Activated CD8-positive, alpha-beta T cell treated with anti-CD3 and anti-CD28 coated beads, Interleukin-2, amount 10 ng/mL, durations not matched to agents 7 days and 5 days (primary cell): ENCODE results near the gene KLK2. TPM values are rescaled to one million over a fixed set of nuclear protein-coding genes. Genes with fewer than 3 reads are reported as not detected.

Experiments used
- ATAC-seq: fragments of 150-1000 bp; cut with Tn5 transposase; one replicate; pipeline ENCODE4 v1.10.0; 2021; ENCODE audit warnings: moderate library complexity
- CTCF ChIA-PET: fragments of 350-600 bp; sonication (Branson Sonifier 250); formaldehyde crosslinking; loops from one replicate; lab custom pipeline; 2021; ENCODE audit warnings: antibody characterized with exemption; lab: Charles Lee
- POLR2A ChIA-PET: fragments of 350-600 bp; sonication (Branson Sonifier 250); formaldehyde crosslinking; loops from one replicate; lab custom pipeline; 2021; ENCODE audit warnings: antibody characterized with exemption; lab: Charles Lee
- DNase-seq: peaks from one replicate; pipeline ENCODE4 v3.0.0-alpha.2; 2020
- H3K27ac Mint-ChIP-seq: one replicate; pipeline ENCODE4 v1.8.0; 2021; ENCODE audit warnings: mild to moderate bottlenecking, mixed read lengths
- H3K27me3 Mint-ChIP-seq: one replicate; pipeline ENCODE4 v1.8.0; 2021; ENCODE audit warnings: low read depth, mixed read lengths
- H3K36me3 Mint-ChIP-seq: one replicate; pipeline ENCODE4 v1.8.0; 2021; ENCODE audit warnings: low read depth, mixed read lengths
- H3K4me1 Mint-ChIP-seq: one replicate; pipeline ENCODE4 v1.8.0; 2021; ENCODE audit warnings: low read depth, mixed read lengths
- H3K4me3 Mint-ChIP-seq: one replicate; pipeline ENCODE4 v1.8.0; 2021; ENCODE audit warnings: mild to moderate bottlenecking, mixed read lengths
- H3K9me3 Mint-ChIP-seq: one replicate; pipeline ENCODE4 v1.8.0; 2022; ENCODE audit warnings: mixed read lengths; ENCODE audit not compliant: insufficient read depth
- total RNA-seq, 2 experiments: library from RNA; stranded (reverse); gene quantifications; one replicate each; pipeline ENCODE4 v1.2.3, GENCODE V29; 2021

The KLK2 gene
- not detected for total RNA-seq

DNA sequence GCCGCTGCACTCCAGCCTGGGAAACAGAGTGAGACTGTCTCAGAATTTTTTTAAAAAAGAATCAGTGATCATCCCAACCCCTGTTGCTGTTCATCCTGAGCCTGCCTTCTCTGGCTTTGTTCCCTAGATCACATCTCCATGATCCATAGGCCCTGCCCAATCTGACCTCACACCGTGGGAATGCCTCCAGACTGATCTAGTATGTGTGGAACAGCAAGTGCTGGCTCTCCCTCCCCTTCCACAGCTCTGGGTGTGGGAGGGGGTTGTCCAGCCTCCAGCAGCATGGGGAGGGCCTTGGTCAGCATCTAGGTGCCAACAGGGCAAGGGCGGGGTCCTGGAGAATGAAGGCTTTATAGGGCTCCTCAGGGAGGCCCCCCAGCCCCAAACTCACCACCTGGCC is at the start of gene KLK2:
Gene KLK2 (plus strand): TSS at position 384 of the 400 bp plus-strand sequence. CDS start 35 bp downstream, outside the sequence.
- ATAC-seq (no peak), DNase-seq (no peak)
- POLR2A ChIA-PET: no interaction called here
- no peak within 1 kb of the TSS for H3K27ac Mint-ChIP-seq
- no peaks in the 10 kb centered on the region for H3K36me3 Mint-ChIP-seq
- CTCF ChIA-PET: no interaction called here
- H3K4me1 Mint-ChIP-seq: no peaks in the 10 kb centered on the region
- no peak within 1 kb of the TSS for H3K4me3 Mint-ChIP-seq
- peaks cover 14% of the 10 kb centered on the region for H3K27me3 Mint-ChIP-seq
- H3K9me3 Mint-ChIP-seq: no peaks in the 10 kb centered on the region

DNA sequence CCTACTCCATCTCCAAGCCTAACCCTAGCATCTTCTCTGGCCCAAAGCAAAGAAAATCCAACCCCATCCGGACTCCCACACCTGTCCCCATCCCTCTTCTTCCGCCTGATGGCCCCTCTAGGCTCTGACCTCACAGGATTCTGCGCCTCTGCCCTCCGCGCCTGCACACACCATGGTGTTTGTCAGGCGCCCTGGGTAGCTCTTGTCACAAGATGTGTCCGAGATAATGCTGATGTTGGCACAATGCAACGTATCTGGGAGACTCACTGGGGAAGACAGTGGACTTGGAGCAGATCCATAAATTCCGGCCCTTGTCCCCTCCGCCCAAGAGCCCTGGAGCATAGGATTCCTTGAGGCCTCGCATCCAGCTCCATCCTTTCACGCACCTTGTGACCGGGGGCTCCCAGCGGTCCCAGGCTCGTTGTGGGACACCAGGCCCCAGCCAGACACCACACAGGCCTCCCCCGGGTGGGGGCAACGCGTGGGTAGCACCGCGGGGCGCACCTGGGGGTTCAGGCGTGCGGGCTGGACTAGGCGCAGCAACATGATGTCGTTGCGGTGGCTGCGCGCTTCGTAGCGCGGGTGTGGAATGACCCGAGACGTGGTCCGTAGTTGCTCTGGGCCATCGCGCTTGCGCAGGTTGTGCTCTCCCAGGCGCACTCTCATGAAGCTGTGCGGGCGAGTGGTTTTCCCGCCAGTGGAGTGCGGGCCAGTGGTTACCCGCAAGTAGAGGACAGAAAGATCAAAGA is 46.6 kb upstream of the KLK2 start:
- peaks cover 20% of the 10 kb centered on the region for H3K27me3 Mint-ChIP-seq
- ChIA-PET CTCF (no interaction called here), POLR2A (no interaction called here)
- no peaks in the 10 kb centered on the region for H3K9me3 Mint-ChIP-seq
- DNase-seq (no peak), ATAC-seq (no peak)
- no peak overlapping the region for H3K4me3 Mint-ChIP-seq
- no peaks in the 10 kb centered on the region for H3K4me1 Mint-ChIP-seq
- H3K36me3 Mint-ChIP-seq: no peaks in the 10 kb centered on the region
- no peak overlapping the region for H3K27ac Mint-ChIP-seq

- CTCF ChIA-PET: no interaction called here
- no peak overlapping the region for H3K4me3 Mint-ChIP-seq
- no peaks in the 10 kb centered on the region for H3K9me3 Mint-ChIP-seq
- DNase-seq (no peak), ATAC-seq (no peak)
- H3K27me3 Mint-ChIP-seq: peaks cover 12% of the 10 kb centered on the region
- POLR2A ChIA-PET: no interaction called here
- no peak overlapping the region for H3K27ac Mint-ChIP-seq
- H3K4me1 Mint-ChIP-seq: no peaks in the 10 kb centered on the region
- no peaks in the 10 kb centered on the region for H3K36me3 Mint-ChIP-seq
Measured at GRCh38 chr19:50827476-50827875, 45.8 kb upstream of the KLK2 start.

- no peaks in the 10 kb centered on the region for H3K9me3 Mint-ChIP-seq
- peaks cover 8% of the 10 kb centered on the region for H3K27me3 Mint-ChIP-seq
- H3K36me3 Mint-ChIP-seq: no peaks in the 10 kb centered on the region
- POLR2A ChIA-PET: interaction anchor here (0.6 kb wide), 1 partner anchor 456 kb away, joined by 3 read pairs; no protein-coding TSS in a partner anchor
- no peak for DNase-seq
- no peak for ATAC-seq
- H3K4me1 Mint-ChIP-seq: no peaks in the 10 kb centered on the region
- no peak overlapping the region for H3K27ac Mint-ChIP-seq
- no peak overlapping the region for H3K4me3 Mint-ChIP-seq
- CTCF ChIA-PET: interaction anchor here (1.1 kb wide), 1 partner anchor 92 kb away, joined by 3 read pairs; no protein-coding TSS in a partner anchor
Measured at GRCh38 chr19:50829801-50830200, 43.4 kb upstream of the KLK2 start.

DNA sequence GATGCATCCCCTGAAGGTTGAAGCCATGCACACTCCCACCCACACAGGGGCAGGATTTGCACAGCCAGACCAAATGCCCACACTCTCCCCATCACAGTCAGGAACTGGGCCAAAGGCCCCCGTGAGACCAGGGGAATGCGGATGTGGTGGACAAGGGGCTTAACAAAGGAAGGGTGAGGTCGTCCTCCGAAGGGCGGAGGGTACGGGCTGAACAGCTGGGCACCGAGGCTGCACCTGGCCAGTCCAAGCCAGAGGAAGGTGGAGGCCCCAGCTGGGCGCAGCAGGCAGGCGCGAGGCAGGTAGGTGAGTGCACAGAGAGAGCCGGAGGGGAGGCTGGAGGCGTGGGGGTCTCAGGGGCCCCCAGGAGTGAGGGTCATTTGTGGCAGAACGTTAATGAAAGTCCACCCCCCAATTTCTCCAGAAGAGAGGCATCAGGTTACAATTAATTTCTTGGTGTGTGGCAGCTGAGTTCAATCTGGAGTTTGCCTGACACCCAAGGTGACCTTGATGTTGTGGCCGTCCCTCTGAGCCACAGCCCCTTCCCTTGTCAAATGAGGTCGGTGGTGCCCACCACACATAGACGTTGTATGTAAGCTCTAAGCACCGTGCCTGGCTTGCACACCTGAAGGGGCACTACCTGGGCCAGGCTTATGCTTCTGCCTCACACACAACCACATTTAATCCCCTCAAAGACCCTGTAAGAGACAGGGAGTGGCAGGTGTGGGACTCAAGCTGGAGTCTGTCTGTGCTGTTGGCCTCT is 42.8 kb upstream of the KLK2 start:
- Mint-ChIP-seq H3K27me3 (peaks cover 11% of the 10 kb centered on the region), H3K4me3 (no peak overlapping the region), H3K4me1 (peaks cover 3% of the 10 kb centered on the region), H3K27ac (no peak overlapping the region), H3K9me3 (no peaks in the 10 kb centered on the region), H3K36me3 (no peaks in the 10 kb centered on the region)
- ChIA-PET POLR2A (no interaction called here), CTCF (interaction anchor here (1.0 kb wide), 1 partner anchor 10 kb away, joined by 3 read pairs; no protein-coding TSS in a partner anchor)
- DNase-seq (no peak), ATAC-seq (no peak)

DNA sequence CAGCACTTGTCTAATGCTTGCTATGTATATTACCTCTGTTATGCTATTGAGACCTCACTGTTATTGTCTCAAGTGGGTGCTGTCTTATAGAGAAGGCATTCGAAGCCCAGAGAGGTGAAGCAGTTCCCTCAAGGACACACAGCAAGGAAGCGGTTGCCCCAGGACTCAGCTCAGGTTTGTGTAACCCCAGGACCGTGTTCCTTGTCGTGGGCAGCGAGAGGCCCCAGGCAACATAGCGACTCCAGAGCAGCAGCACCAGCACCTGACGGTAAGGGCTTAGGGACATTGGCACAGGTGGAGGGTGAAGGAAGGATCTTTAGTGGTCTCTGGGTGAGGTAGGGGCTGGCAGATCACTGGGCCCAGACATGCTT is 42.2 kb upstream of the KLK2 start:
- Mint-ChIP-seq H3K9me3 (no peaks in the 10 kb centered on the region), H3K27ac (no peak overlapping the region), H3K36me3 (no peaks in the 10 kb centered on the region), H3K4me1 (peaks cover 6% of the 10 kb centered on the region), H3K27me3 (peaks cover 11% of the 10 kb centered on the region), H3K4me3 (no peak overlapping the region)
- ChIA-PET CTCF (interaction anchor here (1.0 kb wide), 1 partner anchor 10 kb away, joined by 3 read pairs; no protein-coding TSS in a partner anchor), POLR2A (no interaction called here)
- no peak for ATAC-seq
- DNase-seq: no peak

DNA sequence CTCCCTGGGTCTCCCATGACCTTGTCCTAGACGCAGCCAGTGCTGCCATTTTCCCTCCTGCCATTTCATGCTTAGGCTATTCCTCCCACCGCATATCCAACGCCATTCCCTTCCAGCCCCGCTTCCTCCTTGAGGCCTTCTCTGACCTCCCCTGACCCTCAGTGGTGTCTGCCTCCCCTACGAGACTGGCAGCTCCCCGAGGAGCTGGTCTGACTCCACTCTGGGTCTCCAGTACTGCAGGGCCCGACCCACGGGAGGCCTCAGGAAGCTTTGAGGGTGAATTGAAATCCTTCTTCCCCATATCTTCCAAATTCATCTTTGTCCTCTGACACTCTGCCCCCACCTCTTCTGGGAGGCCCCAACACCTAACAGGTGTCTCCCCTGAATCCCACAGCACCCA is 40.6 kb upstream of the KLK2 start:
- ATAC-seq (no peak), DNase-seq (no peak)
- Mint-ChIP-seq H3K4me1 (peaks cover 14% of the 10 kb centered on the region), H3K9me3 (no peaks in the 10 kb centered on the region), H3K4me3 (no peak overlapping the region), H3K36me3 (no peaks in the 10 kb centered on the region), H3K27ac (no peak overlapping the region), H3K27me3 (peaks cover 20% of the 10 kb centered on the region)
- ChIA-PET POLR2A (interaction anchor here (1.3 kb wide), 1 partner anchor 28 kb away, joined by 4 read pairs; no protein-coding TSS in a partner anchor), CTCF (no interaction called here)

DNA sequence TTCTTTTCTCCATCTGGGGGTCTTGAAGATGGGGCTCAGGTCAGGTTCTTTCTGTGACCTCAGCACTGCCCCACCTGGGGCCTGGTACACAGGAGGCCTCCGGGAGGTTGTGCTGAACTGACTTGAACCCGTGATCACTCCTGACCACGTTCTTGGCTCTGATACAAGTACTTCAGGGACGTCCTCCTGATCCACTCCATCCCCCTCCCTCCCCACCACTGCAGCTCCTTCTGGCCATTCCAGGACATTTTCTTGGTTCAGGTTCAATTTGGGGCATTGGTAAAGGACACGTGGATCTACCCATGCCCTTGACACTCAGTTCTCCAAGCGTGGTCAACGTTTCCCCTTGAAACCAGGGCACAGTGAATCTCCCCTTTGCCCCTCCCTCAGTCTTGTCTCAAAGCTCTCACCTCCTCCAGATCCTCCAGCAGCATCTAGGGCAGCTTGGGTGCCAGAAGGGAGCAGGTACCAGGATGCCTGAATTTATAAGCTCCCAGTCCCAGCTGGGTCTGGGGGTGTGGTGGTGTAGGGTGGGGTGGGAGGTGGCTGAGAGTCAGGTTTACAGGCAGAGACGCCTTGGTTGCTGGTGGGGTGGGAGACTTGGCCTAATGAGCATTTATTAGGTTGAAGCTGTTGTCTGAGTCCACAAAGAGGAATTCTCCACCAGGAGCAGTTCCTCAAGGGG is 40.0 kb upstream of the KLK2 start, which contains the start of gene KLK15:
Gene KLK15 (minus strand): TSS at position 458 of the 685 bp plus-strand sequence. CDS start 2,082 bp downstream, outside the sequence.
- Mint-ChIP-seq H3K4me3 (no peak within 1 kb of the TSS), H3K36me3 (no peaks in the 10 kb centered on the region), H3K27me3 (peaks cover 20% of the 10 kb centered on the region), H3K27ac (no peak within 1 kb of the TSS), H3K4me1 (peaks cover 16% of the 10 kb centered on the region), H3K9me3 (no peaks in the 10 kb centered on the region)
- ATAC-seq (no peak), DNase-seq (no peak)
- ChIA-PET POLR2A (interaction anchor here (1.3 kb wide), 1 partner anchor 28 kb away, joined by 4 read pairs; no protein-coding TSS in a partner anchor), CTCF (no interaction called here)

DNA sequence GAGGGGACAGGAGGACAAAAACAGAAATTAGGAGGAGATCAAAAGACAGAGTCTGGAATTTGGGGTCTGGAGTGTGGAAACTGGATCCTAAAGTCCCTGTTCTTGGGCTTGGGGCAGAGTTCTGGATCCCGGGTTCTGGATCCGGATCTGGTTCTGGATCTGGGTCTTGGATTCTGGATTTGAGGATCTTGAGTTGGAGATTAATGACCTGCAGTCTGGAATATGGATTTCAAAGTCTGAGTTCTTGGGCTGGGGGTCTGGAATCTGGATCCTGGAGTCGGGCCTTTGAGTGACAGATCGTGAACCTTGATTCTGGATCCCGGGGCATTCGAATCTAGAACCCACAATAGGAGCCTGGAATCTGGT is 39.5 kb upstream of the KLK2 start:
- Mint-ChIP-seq H3K27me3 (peaks cover 20% of the 10 kb centered on the region), H3K4me3 (no peak overlapping the region), H3K9me3 (no peaks in the 10 kb centered on the region), H3K27ac (no peak overlapping the region), H3K36me3 (no peaks in the 10 kb centered on the region), H3K4me1 (peaks cover 18% of the 10 kb centered on the region)
- POLR2A ChIA-PET: interaction anchor here (1.3 kb wide), 1 partner anchor 29 kb away, joined by 4 read pairs; no protein-coding TSS in a partner anchor
- CTCF ChIA-PET: no interaction called here
- ATAC-seq (no peak), DNase-seq (no peak)

GRCh38 chr19:50835103-50835784 is 38.0 kb upstream of the KLK2 start:
- CTCF ChIA-PET: interaction anchor here (1.2 to 1.3 kb wide), 2 partner anchors 87 to 298 kb away, joined by 3 read pairs; no protein-coding TSS in a partner anchor
- Mint-ChIP-seq H3K9me3 (no peaks in the 10 kb centered on the region), H3K4me1 (peaks cover 18% of the 10 kb centered on the region), H3K27ac (no peak overlapping the region), H3K4me3 (peak overlapping the region; percentile 73), H3K27me3 (peaks cover 20% of the 10 kb centered on the region), H3K36me3 (no peaks in the 10 kb centered on the region)
- POLR2A ChIA-PET: no interaction called here
- ATAC-seq (no peak), DNase-seq (no peak)
